ENCODE data around the gene TMEM163. TPM values are rescaled to one million over a fixed set of nuclear protein-coding genes. Genes with fewer than 3 reads are reported as not detected.

Gene TMEM163
- total RNA-seq, 1 experiment from 2014 or later, result 0.12 TPM

DNA sequence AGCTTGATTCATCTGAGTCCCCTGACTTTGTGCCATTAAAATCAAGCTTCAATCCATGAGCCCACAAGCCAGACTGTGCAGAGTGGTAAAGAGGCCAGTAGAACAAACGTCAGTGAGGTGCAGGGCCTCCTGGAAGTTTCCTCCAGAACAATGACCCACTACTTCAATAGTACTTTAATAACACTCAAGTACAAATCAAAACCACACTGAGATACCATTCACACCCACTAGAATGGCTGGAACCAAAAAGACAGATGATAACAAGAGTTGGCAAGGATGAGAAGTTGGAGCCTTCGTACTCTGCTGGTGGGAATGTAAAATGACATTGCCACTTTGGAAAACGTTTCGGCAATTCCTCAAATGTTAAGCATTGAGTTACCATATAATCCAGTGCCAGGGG, 181.1 kb downstream of the TMEM163 start:
- POLR2A ChIA-PET, result no interaction called here

More for the DNA sequence above, 181.1 kb downstream of the TMEM163 start:
- Histone ChIP-seq H3K9me3 (ENCODE audit: control insufficient read depth in 1 of 2, insufficient read depth in 1 of 2, low read depth in 1 of 2, low read length in 2 of 2) (no peaks in the 10 kb centered on the region), H2AFZ (ENCODE audit: low read depth, low read length, poor library complexity, severe bottlenecking) (no peak overlapping the region), H3K9ac (ENCODE audit: low read length) (no peak overlapping the region), H4K20me1 (ENCODE audit: insufficient read depth) (no peaks in the 10 kb centered on the region), H3K27ac (ENCODE audit: low read depth, low read length) (no peak overlapping the region), H3K4me1 (ENCODE audit: control insufficient read depth in 1 of 2, insufficient read depth in 2 of 2, low read length in 2 of 2) (no peaks in the 10 kb centered on the region), H3K79me2 (ENCODE audit: insufficient read depth, low read length) (no peaks in the 10 kb centered on the region), H3K4me2 (ENCODE audit: low read length) (no peak overlapping the region), H3K9me2 (ENCODE audit: insufficient read depth) (no peaks in the 10 kb centered on the region), H3K27me3 (ENCODE audit: insufficient read depth, low read length) (0 out of 2 replicates have a peak, but pooled peaks cover 2% of the 10 kb centered on the region), H3K4me3 (replicated peaks in 1 of 2; ENCODE audit: low read depth in 1 of 2, low read length in 2 of 2) (no peak overlapping the region), H3K36me3 (ENCODE audit: control insufficient read depth in 1 of 2, insufficient read depth in 2 of 2, low read length in 2 of 2) (no peaks in the 10 kb centered on the region)
- ChIA-PET RAD21 (ENCODE audit: low non-redundant PET in 1 of 2, low total read pairs in 2 of 2, uncharacterized antibody in 2 of 2, unreplicated experiment in 2 of 2) (no interaction called here), CTCF (no interaction called here)
- TF ChIP-seq, protein P1, sequence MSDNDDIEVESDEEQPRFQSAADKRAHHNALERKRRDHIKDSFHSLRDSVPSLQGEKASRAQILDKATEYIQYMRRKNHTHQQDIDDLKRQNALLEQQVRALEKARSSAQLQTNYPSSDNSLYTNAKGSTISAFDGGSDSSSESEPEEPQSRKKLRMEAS (IDR thresholded peaks at IDR 0.05), result no peak
- no peak for TF ChIP-seq CBX3 (IDR thresholded peaks at IDR 0.05; ENCODE audit: low read depth)
- no peak for TF ChIP-seq POLR2AphosphoS5 (IDR thresholded peaks at IDR 0.05; ENCODE audit: low read depth, low read length)
- TF ChIP-seq, protein P2, sequence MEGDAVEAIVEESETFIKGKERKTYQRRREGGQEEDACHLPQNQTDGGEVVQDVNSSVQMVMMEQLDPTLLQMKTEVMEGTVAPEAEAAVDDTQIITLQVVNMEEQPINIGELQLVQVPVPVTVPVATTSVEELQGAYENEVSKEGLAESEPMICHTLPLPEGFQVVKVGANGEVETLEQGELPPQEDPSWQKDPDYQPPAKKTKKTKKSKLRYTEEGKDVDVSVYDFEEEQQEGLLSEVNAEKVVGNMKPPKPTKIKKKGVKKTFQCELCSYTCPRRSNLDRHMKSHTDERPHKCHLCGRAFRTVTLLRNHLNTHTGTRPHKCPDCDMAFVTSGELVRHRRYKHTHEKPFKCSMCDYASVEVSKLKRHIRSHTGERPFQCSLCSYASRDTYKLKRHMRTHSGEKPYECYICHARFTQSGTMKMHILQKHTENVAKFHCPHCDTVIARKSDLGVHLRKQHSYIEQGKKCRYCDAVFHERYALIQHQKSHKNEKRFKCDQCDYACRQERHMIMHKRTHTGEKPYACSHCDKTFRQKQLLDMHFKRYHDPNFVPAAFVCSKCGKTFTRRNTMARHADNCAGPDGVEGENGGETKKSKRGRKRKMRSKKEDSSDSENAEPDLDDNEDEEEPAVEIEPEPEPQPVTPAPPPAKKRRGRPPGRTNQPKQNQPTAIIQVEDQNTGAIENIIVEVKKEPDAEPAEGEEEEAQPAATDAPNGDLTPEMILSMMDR (IDR thresholded peaks at IDR 0.05 in 2 of 3, conservative IDR thresholded peaks at IDR 0.05 in 1 of 3; ENCODE audit: borderline replicate concordance in 1 of 3, insufficient read depth in 1 of 3, low read depth in 2 of 3, low read length in 2 of 3), result no peak; a peak in 1 of 6 replicates
- TF ChIP-seq SP1 (IDR thresholded peaks at IDR 0.05; ENCODE audit: low read depth), result no peak
- no peak for TF ChIP-seq SIN3A (IDR thresholded peaks at IDR 0.05; ENCODE audit: low read depth)
- no peak for TF ChIP-seq JUND (IDR thresholded peaks at IDR 0.05)
- TF ChIP-seq RAD21 (IDR thresholded peaks at IDR 0.05; ENCODE audit: low read depth), result no peak
- TF ChIP-seq FOSL1 (IDR thresholded peaks at IDR 0.05; ENCODE audit: low read depth), result no peak
- TF ChIP-seq, protein P3, sequence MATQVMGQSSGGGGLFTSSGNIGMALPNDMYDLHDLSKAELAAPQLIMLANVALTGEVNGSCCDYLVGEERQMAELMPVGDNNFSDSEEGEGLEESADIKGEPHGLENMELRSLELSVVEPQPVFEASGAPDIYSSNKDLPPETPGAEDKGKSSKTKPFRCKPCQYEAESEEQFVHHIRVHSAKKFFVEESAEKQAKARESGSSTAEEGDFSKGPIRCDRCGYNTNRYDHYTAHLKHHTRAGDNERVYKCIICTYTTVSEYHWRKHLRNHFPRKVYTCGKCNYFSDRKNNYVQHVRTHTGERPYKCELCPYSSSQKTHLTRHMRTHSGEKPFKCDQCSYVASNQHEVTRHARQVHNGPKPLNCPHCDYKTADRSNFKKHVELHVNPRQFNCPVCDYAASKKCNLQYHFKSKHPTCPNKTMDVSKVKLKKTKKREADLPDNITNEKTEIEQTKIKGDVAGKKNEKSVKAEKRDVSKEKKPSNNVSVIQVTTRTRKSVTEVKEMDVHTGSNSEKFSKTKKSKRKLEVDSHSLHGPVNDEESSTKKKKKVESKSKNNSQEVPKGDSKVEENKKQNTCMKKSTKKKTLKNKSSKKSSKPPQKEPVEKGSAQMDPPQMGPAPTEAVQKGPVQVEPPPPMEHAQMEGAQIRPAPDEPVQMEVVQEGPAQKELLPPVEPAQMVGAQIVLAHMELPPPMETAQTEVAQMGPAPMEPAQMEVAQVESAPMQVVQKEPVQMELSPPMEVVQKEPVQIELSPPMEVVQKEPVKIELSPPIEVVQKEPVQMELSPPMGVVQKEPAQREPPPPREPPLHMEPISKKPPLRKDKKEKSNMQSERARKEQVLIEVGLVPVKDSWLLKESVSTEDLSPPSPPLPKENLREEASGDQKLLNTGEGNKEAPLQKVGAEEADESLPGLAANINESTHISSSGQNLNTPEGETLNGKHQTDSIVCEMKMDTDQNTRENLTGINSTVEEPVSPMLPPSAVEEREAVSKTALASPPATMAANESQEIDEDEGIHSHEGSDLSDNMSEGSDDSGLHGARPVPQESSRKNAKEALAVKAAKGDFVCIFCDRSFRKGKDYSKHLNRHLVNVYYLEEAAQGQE (IDR thresholded peaks at IDR 0.05; ENCODE audit: low read depth), result no peak
- no peak for TF ChIP-seq POLR2A (IDR thresholded peaks at IDR 0.05; ENCODE audit: borderline replicate concordance, extremely low read depth, insufficient read depth, insufficient read length)
- no peak for TF ChIP-seq EGR1 (IDR thresholded peaks at IDR 0.05; ENCODE audit: low read depth)
- no peak for TF ChIP-seq EZH2 (IDR thresholded peaks at IDR 0.05)
- no peak for TF ChIP-seq EZH2phosphoT487 (IDR thresholded peaks at IDR 0.05; ENCODE audit: borderline replicate concordance)
- DNase-seq (ENCODE audit: low read depth, low spot score) (no peak), ATAC-seq (no peak)
- intact Hi-C loops (cut with micrococcal nuclease), result no loop called here
- BruUV-seq (replicated peaks), result no TSS peak

Data from HCT116 (cell line).